ENCODE data around the gene CD47.

GRCh38 chr3:108014943-108015342 is 75.9 kb downstream of the CD47 start:
- TF ChIP-seq CTCF (IDR thresholded peaks at IDR 0.05; ENCODE audit: borderline replicate concordance, extremely low read depth, low read length, poor library complexity, severe bottlenecking) (no peak), EZH2 (IDR thresholded peaks at IDR 0.05; ENCODE audit: borderline replicate concordance, low read depth, low read length, severe bottlenecking) (no peak)

All from DND-41 (cell line).